HG02588 (cell line): Measurements from ENCODE around the gene DDX23.
"Not testable (repeated sequence)": the region's sequence is repeated elsewhere in the genome, so short reads cannot be mapped to it uniquely, and the experiment has no call there.

ENCODE experiments used
- ATAC-seq: cut with Tn5 transposase; IDR thresholded peaks from one replicate; pipeline ENCODE4 v1.9.1; 2021; ENCODE audit warnings: mild to moderate bottlenecking, moderate library complexity; ENCODE audit not compliant: unreplicated experiment

The DDX23 gene

DNA sequence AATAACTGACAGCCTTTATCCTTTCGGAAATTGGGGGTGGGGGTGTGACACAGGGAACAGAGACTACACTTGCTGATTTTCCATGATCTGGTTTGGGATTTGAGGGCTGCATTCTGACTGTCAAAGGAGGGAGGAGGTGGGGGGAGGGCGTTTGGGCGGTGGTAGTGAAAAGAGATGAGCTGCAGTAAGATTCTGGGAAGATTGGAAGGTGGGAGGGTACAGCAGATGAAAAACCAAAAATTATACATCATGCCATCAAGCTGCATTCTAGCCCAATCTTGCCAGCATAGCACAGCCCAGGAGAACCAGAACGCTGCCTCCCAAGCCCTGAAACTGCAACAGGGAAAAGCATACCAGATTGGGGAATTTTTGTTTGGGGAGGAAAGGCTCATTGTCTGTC lies 11.3 kb upstream of the DDX23 start:
- ATAC-seq, result no peak

DNA sequence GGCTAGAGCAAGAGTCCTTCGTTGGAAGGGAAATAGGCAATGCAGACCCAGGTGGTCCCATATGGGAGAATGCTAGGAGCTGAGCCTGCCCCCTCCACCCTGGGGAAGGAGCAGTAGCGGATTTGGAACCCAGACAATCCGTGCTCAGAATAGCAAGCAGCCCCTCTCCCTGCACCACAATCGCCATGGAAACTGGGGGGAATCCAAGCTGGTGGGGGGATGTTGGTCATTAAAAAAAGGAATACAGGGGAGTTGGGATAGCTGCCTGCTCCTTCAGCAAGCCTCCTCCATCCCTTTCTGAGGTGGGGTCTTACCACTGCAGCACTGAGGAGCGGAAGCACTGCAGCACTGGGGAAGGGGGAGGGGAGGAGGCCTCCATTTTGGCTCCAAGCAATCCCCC lies 10.8 kb upstream of the DDX23 start:
- ATAC-seq, result no peak

- no peak for ATAC-seq
These were observed 9.1 kb upstream of the DDX23 start for GRCh38 chr12:48861111-48861510.

DNA sequence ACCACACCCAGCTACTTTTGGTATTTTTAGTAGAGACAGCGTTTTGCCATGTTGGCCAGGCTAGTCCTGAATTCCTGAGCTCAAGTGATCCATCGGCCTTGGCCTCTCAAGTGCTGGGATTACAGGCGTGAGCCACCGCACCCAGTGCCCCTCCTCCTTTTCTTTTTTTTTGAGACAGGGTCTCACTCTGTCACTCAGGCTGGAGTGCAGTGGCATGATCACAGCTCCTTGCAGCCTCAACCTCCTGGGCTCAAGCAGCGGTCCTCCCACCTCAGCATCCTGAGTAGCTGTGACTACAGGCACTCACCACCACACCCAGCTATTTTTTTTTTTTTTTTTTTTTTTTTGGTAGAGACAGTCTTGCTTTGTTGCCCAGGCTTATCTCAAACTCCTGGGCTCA lies 8.3 kb upstream of the DDX23 start:
- not testable (repeated sequence) for ATAC-seq

GRCh38 chr12:48859607-48860006 lies 7.6 kb upstream of the DDX23 start:
- ATAC-seq, result no peak

DNA sequence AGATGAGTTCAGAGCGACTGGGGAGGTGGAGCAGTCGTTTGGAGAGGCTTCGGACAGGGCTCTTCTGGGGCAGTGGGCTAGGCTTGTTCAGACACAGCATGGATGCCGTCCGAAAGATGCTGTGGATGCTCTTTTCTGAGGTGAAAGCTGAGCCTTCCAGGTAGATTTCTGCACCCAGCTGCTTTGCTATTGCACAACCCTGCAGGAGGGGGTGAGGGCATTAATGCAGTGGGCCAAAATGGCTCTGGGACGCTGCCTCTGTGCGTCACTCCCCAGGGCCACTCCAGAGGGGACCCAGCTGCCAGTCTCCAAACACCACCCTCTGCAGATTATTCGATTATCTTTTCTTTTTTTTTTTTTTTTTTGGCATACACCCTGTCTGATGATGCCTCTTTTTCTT lies 6.1 kb upstream of the DDX23 start:
- no peak for ATAC-seq

DNA sequence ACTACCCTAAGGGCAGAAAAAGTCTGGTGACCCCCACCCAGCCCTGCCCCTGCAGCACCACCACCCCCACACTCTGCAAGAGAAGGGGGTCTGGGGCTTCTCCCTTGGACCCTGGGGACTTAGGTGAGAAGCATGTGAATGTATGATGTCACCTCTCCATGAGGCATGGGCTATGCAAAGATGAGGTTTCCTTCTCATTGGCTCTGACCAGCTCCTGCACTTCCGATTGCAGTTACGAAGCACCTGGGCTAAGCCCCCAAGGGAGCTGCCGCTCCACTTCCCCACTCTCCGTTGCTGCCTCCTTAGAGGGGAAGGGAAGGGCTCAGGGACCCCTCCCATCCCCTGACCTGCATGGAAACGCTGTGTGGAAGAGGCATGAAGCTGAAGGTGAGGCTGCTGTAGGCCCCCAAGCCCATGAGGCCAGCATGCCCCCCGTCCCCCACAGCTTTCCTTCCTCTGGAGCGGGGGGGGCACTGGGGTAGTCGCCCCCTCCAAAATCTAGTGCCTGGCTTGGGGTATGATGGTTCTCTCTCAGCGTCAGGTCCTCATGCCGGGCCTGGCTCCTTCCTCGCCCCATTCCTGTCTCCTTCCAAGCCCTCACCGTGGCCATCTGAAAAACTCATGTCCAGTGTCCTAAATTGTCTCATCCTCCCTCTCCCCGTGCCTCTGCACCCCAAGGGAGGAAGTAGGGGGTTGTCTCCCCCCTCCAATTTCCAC lies 5.5 kb upstream of the DDX23 start:
- ATAC-seq, result no peak

DNA sequence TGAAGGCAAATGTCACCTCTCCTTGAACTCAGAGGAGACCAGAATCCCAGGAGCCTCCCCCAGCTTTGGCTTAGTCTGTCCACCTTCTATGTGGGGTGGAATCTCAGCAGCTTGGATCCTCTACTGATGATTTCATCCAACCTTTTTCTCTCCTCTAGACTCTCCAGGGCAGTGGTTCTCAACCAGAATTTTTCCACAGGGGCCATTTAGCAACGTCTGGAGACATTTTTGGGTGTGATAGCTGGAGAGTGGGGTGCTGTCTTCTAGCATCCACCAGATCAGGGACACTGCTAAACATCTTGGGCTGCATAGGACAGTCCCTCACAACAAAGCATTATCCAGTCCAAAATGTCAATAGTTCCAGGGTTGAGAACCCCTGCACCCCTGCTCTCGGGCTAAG lies 4.4 kb upstream of the DDX23 start:
- ATAC-seq, result no peak

DNA sequence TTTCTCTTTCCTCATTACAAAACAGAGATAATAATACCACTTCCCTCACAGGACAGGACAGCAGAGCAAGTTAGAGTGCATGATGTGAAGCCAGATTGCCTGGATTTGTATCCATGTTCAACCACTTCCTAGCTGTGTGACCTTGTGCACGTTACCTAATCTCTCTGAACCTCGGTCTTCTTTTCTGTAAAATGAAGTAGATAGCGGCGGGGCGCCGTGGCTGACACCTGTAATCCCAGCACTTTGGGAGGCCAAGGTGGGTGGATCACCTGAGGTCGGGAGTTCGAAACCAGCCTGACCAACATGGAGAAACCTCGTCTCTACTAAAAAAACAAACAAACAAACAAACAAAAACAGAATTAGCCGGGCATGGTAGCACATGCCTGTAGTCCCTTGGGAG lies 3.0 kb upstream of the DDX23 start:
- not testable (repeated sequence) for ATAC-seq

GRCh38 chr12:48854488-48854887 lies 2.5 kb upstream of the DDX23 start:
- no peak for ATAC-seq

DNA sequence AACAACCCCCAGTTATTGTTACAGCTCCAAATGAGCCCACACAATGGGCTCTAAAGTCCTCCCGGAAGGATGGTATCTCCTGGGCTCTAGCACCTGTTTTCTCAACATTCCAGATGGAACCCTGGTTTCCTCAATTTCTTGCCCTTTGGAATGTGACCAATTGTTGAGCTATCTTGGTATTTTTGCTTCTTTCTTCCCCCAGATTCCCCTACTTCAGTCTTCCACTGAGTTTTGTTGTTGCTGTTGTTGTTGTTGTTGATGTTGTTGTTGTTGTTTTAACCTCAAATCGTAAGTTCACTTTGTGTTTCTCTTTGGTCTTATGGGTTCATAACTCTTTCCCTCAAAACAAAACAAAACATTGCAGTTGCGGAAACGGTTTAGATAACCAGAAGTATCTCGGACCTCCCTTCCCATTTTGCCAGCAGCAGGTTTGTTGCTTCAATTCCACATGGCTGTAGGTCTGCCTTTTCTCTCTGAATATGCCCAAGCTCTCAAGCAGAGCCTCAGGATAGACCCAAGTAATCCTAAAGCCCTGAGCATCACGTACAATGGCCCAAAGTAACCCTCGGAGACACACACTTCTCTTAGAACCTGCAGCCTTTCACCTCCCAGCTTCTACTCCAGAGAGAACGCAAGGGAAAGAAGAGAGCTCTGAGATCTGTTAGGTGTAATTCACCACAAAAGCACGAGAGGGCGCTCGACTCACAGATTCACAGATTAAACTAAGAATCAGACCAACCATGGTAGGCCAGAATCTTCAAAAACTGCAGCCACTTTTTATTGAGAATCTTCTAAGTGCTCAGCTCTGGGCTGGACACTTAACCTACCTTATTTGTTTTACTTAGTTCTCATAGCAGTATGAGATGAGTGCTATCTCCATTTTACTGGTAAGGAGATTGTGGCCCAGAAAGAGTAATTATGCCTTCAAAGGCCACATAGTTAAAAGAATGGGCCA lies 1.0 kb upstream of the DDX23 start:
- no peak for ATAC-seq

- not testable (repeated sequence) for ATAC-seq
These were observed 9.9 kb downstream of the DDX23 start for GRCh38 chr12:48842021-48842420.

DNA sequence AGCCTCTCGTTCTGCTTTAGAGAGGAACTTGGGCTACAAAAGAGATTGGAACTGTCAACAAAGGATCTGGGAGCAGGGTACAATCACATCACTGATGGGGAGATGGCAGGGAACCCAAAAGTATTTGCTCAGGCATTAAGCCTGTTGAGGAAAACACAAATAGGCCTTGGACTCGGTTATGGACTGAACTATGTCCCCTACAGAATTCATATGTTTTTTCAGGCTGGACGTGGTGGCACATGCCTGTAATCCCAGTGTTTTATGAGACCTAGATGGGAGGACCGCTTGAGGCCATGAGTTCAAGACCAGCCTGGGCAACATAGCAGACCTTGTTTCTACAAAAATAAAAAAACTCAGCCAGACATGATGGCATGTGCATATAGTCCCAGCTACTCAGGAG lies 13.9 kb downstream of the DDX23 start:
- no peak for ATAC-seq

- ATAC-seq, result no peak
These were observed 19.5 kb downstream of the DDX23 start for GRCh38 chr12:48832321-48833060.

- no peak for ATAC-seq
These were observed 20.7 kb downstream of the DDX23 start for GRCh38 chr12:48831257-48831656.

GRCh38 chr12:48828841-48829575 lies 23.0 kb downstream of the DDX23 start:
- no peak for ATAC-seq

DNA sequence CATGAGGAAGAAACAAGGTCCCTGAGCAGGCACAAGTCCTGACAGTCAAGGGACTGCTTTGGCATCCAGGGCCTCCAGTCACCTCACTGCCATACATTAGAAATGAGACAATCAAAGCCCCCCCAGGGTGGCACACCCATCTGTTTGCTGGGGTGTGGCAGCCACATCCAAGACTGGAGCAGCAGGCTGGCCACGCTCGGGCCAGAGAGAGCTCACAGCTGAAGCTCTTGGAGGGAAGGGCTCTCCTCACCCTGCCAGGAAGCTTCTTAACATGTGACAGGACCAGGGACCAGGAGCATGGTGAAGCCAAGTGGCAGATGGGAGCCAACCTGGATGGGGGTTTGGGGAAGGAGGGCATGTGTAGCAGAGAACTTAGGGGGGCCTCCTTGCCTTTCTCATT lies 23.7 kb downstream of the DDX23 start:
- ATAC-seq, result no peak

- no peak for ATAC-seq
These were observed 24.4 kb downstream of the DDX23 start for GRCh38 chr12:48827513-48828096.

DNA sequence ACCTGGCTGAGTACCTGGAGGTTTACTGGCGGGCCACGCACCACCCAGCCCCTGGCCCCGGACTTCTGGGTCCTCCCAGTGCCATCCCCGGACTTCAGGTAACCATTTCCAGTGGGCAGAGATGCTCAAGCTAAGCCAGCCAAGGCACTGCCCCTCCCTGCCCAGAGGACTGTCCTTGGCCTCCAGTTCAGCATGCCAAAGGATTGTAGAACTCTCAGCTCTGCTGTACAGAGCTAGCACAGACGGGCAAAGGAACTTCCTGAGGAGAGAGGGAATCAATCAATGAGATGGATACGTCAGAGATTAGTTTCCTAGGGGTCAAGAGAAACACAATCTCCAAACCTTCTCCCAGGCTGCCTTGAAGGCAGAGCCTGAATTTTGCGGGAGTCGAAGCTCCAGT lies 24.9 kb downstream of the DDX23 start:
- no peak for ATAC-seq

DNA sequence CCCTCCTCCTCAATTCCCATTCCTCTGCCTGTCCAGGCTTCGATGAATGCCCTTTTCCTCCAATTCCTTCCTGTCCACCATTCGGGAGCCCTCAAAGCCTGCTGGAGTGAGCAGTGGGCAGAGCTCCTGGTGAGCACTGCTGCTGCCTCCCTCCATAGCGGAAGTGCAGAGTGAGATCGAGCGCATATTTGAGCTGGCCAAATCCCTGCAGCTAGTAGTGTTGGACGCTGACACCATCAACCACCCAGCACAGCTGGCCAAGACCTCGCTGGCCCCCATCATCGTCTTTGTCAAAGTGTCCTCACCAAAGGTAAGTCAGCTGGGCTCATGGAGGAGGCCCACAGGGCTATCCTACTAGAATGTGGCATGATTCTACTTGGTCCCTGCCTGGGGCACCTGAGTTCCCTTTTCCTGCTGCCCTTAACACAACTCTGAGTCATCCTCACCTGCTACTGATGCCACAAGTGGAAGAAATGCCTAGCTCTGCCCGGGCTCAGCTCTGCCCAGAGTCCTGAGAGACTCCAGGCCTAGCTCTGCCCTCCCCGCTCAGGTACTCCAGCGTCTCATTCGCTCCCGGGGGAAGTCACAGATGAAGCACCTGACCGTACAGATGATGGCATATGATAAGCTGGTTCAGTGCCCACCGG lies 25.6 kb downstream of the DDX23 start:
- no peak for ATAC-seq
